HG03442 (cell line): ENCODE measurements around the gene HIC1.
"Not testable (repeated sequence)": the region's sequence is repeated elsewhere in the genome, so short reads cannot be mapped to it uniquely, and the experiment has no call there.

Experiments used
- ATAC-seq: cut with Tn5 transposase; IDR thresholded peaks from one replicate; pipeline ENCODE4 v1.9.1; 2021; ENCODE audit warnings: mild to moderate bottlenecking, moderate library complexity; ENCODE audit not compliant: unreplicated experiment

Gene HIC1, protein sequence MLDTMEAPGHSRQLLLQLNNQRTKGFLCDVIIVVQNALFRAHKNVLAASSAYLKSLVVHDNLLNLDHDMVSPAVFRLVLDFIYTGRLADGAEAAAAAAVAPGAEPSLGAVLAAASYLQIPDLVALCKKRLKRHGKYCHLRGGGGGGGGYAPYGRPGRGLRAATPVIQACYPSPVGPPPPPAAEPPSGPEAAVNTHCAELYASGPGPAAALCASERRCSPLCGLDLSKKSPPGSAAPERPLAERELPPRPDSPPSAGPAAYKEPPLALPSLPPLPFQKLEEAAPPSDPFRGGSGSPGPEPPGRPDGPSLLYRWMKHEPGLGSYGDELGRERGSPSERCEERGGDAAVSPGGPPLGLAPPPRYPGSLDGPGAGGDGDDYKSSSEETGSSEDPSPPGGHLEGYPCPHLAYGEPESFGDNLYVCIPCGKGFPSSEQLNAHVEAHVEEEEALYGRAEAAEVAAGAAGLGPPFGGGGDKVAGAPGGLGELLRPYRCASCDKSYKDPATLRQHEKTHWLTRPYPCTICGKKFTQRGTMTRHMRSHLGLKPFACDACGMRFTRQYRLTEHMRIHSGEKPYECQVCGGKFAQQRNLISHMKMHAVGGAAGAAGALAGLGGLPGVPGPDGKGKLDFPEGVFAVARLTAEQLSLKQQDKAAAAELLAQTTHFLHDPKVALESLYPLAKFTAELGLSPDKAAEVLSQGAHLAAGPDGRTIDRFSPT

GRCh38 chr17:2054512-2055291 lies at the start of gene HIC1:
Gene HIC1, plus strand, starts transcription at chr17:2055103. Its CDS starts 1,588 bp downstream, at chr17:2056691.
- no peak for ATAC-seq

GRCh38 chr17:2008332-2009126 lies 46.4 kb upstream of the HIC1 start:
- ATAC-seq, result no peak

GRCh38 chr17:2009737-2010136 lies 45.2 kb upstream of the HIC1 start:
- ATAC-seq, result no peak

- ATAC-seq, result no peak
These were observed 43.2 kb upstream of the HIC1 start for GRCh38 chr17:2011411-2012371.

DNA sequence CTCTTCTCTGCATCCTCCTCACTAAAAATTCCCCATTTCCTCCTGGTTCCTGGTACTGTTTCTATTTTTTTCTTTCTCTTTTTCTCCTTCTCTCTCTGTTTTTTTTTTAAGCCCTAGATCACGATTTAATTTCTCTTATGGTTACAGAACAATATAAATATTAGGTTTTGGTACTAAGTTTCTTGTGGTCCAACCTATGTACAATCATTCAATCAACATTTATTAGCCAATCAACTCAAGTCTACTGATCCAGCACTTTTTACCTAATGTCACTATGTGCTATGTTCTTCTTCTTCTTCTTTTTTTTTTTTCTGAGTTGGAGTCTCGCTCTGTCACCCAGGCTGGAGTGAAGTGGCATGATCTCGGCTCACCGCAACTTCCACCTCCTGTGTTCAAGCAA lies 42.4 kb upstream of the HIC1 start:
- no peak for ATAC-seq

- ATAC-seq, result not testable (repeated sequence)
These were observed 41.5 kb upstream of the HIC1 start for GRCh38 chr17:2013220-2013993.

- ATAC-seq, result no peak
These were observed 40.9 kb upstream of the HIC1 start for GRCh38 chr17:2013994-2014317.

- no peak for ATAC-seq
These were observed 39.6 kb upstream of the HIC1 start for GRCh38 chr17:2015314-2015713.

DNA sequence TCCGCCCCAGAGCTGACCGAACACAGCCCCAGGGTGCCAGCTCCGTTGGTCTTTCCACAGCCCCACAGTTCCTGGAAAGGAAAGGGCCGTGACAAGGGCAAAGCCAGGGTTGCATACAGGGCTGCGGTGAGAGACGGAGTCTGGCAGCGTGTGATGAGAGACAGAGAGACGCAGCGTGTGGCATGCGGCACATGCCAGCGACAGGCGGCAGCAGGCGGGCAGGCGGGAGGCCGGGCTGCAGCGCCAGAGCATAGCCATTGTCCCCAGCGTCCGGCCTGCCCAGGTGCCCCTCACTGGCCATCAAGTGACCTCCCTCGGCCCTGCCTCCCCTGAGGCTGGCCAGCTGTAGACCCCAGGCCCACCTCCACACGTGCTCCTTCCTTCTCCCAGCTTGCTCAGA lies 38.4 kb upstream of the HIC1 start:
- no peak for ATAC-seq

DNA sequence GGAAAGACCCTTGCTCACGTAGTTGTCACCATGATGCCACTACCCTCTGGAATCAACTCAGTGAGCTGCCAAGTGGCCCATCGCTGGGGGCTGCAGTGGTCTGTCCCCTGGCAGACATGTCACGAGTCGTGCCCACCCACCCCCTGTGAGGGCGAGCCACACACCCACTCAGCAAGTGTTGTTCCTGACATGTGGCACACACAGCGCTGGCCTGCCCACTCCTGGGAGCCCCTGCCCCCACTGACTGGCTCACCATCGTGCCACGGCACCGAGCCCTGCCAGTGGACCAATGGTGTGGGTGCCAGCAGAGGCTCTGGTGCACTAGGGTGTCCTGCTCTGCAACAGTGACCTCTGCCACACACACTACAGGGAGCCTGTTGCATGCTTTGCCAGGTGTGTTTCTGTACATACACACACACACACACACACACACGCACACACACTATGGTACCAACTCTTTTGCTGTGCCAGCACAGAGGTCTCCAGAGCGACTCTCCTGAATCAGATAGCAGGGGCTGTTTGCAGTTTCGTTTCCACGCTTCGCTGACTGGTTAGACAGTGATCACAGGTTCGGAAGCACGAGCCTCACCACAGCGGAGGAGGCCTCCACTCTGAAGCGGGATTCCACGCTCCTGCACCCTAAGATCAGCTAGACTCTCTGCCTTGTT lies 37.5 kb upstream of the HIC1 start:
- no peak for ATAC-seq

- ATAC-seq, result no peak
These were observed 36.0 kb upstream of the HIC1 start for GRCh38 chr17:2018716-2019510.

- ATAC-seq, result no peak
These were observed 35.2 kb upstream of the HIC1 start for GRCh38 chr17:2019723-2020122.

- no peak for ATAC-seq
These were observed 34.2 kb upstream of the HIC1 start for GRCh38 chr17:2020721-2021120.

GRCh38 chr17:2022647-2023240 lies 32.2 kb upstream of the HIC1 start:
- no peak for ATAC-seq

- no peak for ATAC-seq
These were observed 31.6 kb upstream of the HIC1 start for GRCh38 chr17:2023256-2023655.

GRCh38 chr17:2023692-2024571 lies 31.0 kb upstream of the HIC1 start:
- ATAC-seq, result no peak
